ENCODE measurements around the gene TGFA. TPM values are rescaled to one million over a fixed set of nuclear protein-coding genes. Genes with fewer than 3 reads are reported as not detected.

The TGFA gene
- total and polyA plus RNA-seq, 2 experiments from 2014 or later: 9.2 to 17.3 TPM

GRCh38 chr2:70541481-70542020 lies 12.1 kb downstream of the TGFA start:
- peak overlapping the region; percentile 2 for H3K4me2 ChIP-seq (ENCODE audit: unreplicated experiment)
- no peaks in the 10 kb centered on the region for H3K79me2 ChIP-seq (ENCODE audit: insufficient read depth)
- no peak overlapping the region for H3K9ac ChIP-seq
- H3K27ac ChIP-seq: no peak overlapping the region
- no peak for TF ChIP-seq EZH2phosphoT487 (IDR thresholded peaks at IDR 0.05; ENCODE audit: insufficient read depth, low read depth)
- no peak for TF ChIP-seq EZH2 (IDR thresholded peaks at IDR 0.05; ENCODE audit: insufficient read depth, poor library complexity, severe bottlenecking)
- H2AFZ ChIP-seq: 0 out of 2 replicates have a peak overlapping the region, but pooled peaks have one; percentile 0
- H3K27me3 ChIP-seq (replicated peaks; ENCODE audit: insufficient read depth): no peaks in the 10 kb centered on the region
- peaks cover 1% of the 10 kb centered on the region for H3K9me3 ChIP-seq (ENCODE audit: low read depth)
- H3K9me2 ChIP-seq (ENCODE audit: insufficient read depth): no peaks in the 10 kb centered on the region
- H3F3A ChIP-seq (ENCODE audit: insufficient read depth): peaks cover 7% of the 10 kb centered on the region; the same call in 1 of the 2 replicates
- no peak overlapping the region for H3K4me3 ChIP-seq
- H3K36me3 ChIP-seq (ENCODE audit: low read depth): no peaks in the 10 kb centered on the region
- peaks cover 17% of the 10 kb centered on the region for H3K4me1 ChIP-seq (ENCODE audit: insufficient read depth)
- DNase-seq: peak; percentile 74
- WGBS, 2 experiments (ENCODE audit: low coverage in 1 of 2, low lambda C conversion rate in 2 of 2, missing lambda C conversion rate in 2 of 2): 21 to 25% methylated on average over 8 of the region's 8 CpGs
- no peaks in the 10 kb centered on the region for H4K20me1 ChIP-seq (ENCODE audit: insufficient read depth)
- in situ Hi-C loops (cut with MboI): no loop called here

- H3K9me2 ChIP-seq (ENCODE audit: insufficient read depth): no peaks in the 10 kb centered on the region
- H3K27me3 ChIP-seq (replicated peaks; ENCODE audit: insufficient read depth): no peaks in the 10 kb centered on the region
- H3K4me3 ChIP-seq: no peak overlapping the region
- H3K9me3 ChIP-seq (ENCODE audit: low read depth): peaks cover 3% of the 10 kb centered on the region
- 73 to 74% methylated on average over 1 of the region's 1 CpG for WGBS, 2 experiments (ENCODE audit: low coverage in 1 of 2, low lambda C conversion rate in 2 of 2, missing lambda C conversion rate in 2 of 2)
- peaks cover 7% of the 10 kb centered on the region; the same call in 1 of the 2 replicates for H3F3A ChIP-seq (ENCODE audit: insufficient read depth)
- in situ Hi-C loops (cut with MboI): no loop called here
- no peak overlapping the region for H3K9ac ChIP-seq
- H3K27ac ChIP-seq: no peak overlapping the region
- DNase-seq: no peak
- no peaks in the 10 kb centered on the region for H4K20me1 ChIP-seq (ENCODE audit: insufficient read depth)
- TF ChIP-seq EZH2phosphoT487 (IDR thresholded peaks at IDR 0.05; ENCODE audit: insufficient read depth, low read depth): no peak
- no peak for TF ChIP-seq EZH2 (IDR thresholded peaks at IDR 0.05; ENCODE audit: insufficient read depth, poor library complexity, severe bottlenecking)
- H3K4me2 ChIP-seq (ENCODE audit: unreplicated experiment): no peak overlapping the region
- H3K79me2 ChIP-seq (ENCODE audit: insufficient read depth): no peaks in the 10 kb centered on the region
- H3K36me3 ChIP-seq (ENCODE audit: low read depth): no peaks in the 10 kb centered on the region
- H2AFZ ChIP-seq: no peak overlapping the region
- peaks cover 17% of the 10 kb centered on the region for H3K4me1 ChIP-seq (ENCODE audit: insufficient read depth)
These were observed 15.8 kb downstream of the TGFA start for GRCh38 chr2:70537840-70538239.

GRCh38 chr2:70536517-70537055 lies 17.0 kb downstream of the TGFA start:
- TF ChIP-seq EZH2 (IDR thresholded peaks at IDR 0.05; ENCODE audit: insufficient read depth, poor library complexity, severe bottlenecking): no peak
- TF ChIP-seq EZH2phosphoT487 (IDR thresholded peaks at IDR 0.05; ENCODE audit: insufficient read depth, low read depth): no peak
- Histone ChIP-seq H3K4me1 (ENCODE audit: insufficient read depth) (peaks cover 10% of the 10 kb centered on the region), H2AFZ (no peak overlapping the region), H3K27ac (no peak overlapping the region), H3K79me2 (ENCODE audit: insufficient read depth) (no peaks in the 10 kb centered on the region), H3K4me2 (ENCODE audit: unreplicated experiment) (no peak overlapping the region), H3K36me3 (ENCODE audit: low read depth) (no peaks in the 10 kb centered on the region), H3K4me3 (no peak overlapping the region), H3K27me3 (replicated peaks; ENCODE audit: insufficient read depth) (no peaks in the 10 kb centered on the region), H4K20me1 (ENCODE audit: insufficient read depth) (no peaks in the 10 kb centered on the region), H3K9me3 (ENCODE audit: low read depth) (peaks cover 3% of the 10 kb centered on the region), H3K9me2 (ENCODE audit: insufficient read depth) (no peaks in the 10 kb centered on the region), H3F3A (ENCODE audit: insufficient read depth) (peaks cover 7% of the 10 kb centered on the region; the same call in 1 of the 2 replicates), H3K9ac (no peak overlapping the region)
- in situ Hi-C loops (cut with MboI): no loop called here
- WGBS, 2 experiments (ENCODE audit: low coverage in 1 of 2, low lambda C conversion rate in 2 of 2, missing lambda C conversion rate in 2 of 2): 89 to 91% methylated on average over 2 of the region's 2 CpGs
- no peak for DNase-seq

DNA sequence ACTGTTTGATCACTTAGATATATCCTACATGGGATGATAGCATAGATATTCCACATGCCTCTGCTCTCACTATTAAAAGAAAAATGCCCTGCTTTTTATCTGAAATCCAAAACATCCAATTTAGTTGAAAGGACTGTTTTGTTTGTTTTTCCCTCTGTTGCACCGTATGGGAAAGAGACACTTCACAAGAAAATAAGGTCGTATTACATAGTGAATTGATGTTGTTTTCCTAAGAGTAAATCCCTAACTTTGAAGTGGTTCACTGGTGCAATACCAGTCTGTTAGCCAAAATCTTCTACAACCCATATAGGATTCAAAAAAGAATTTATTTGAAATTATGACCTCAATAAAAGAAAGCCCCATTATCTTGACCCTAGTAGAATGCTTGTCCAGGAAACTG lies 18.1 kb downstream of the TGFA start:
- in situ Hi-C loops (cut with MboI): no loop called here

More for the DNA sequence above, 18.1 kb downstream of the TGFA start:
- H3F3A ChIP-seq (ENCODE audit: insufficient read depth): peaks cover 2% of the 10 kb centered on the region; the same call in 1 of the 2 replicates
- no peaks in the 10 kb centered on the region for H3K9me2 ChIP-seq (ENCODE audit: insufficient read depth)
- no peak overlapping the region for H3K4me3 ChIP-seq
- no peak overlapping the region for H3K9ac ChIP-seq
- no peaks in the 10 kb centered on the region for H4K20me1 ChIP-seq (ENCODE audit: insufficient read depth)
- no peaks in the 10 kb centered on the region for H3K79me2 ChIP-seq (ENCODE audit: insufficient read depth)
- 36 to 38% methylated on average over 2 of the region's 2 CpGs for WGBS, 2 experiments (ENCODE audit: low coverage in 1 of 2, low lambda C conversion rate in 2 of 2, missing lambda C conversion rate in 2 of 2)
- H2AFZ ChIP-seq: no peak overlapping the region
- H3K36me3 ChIP-seq (ENCODE audit: low read depth): no peaks in the 10 kb centered on the region
- H3K4me2 ChIP-seq (ENCODE audit: unreplicated experiment): no peak overlapping the region
- no peaks in the 10 kb centered on the region for H3K27me3 ChIP-seq (replicated peaks; ENCODE audit: insufficient read depth)
- peaks cover 3% of the 10 kb centered on the region for H3K9me3 ChIP-seq (ENCODE audit: low read depth)
- TF ChIP-seq EZH2phosphoT487 (IDR thresholded peaks at IDR 0.05; ENCODE audit: insufficient read depth, low read depth) (no peak), EZH2 (IDR thresholded peaks at IDR 0.05; ENCODE audit: insufficient read depth, poor library complexity, severe bottlenecking) (no peak)
- no peak overlapping the region for H3K27ac ChIP-seq
- DNase-seq: no peak
- H3K4me1 ChIP-seq (ENCODE audit: insufficient read depth): no peaks in the 10 kb centered on the region
